ENCODE results near the gene IRF9. TPM values are rescaled to one million over a fixed set of nuclear protein-coding genes. Genes with fewer than 3 reads are reported as not detected.
A peak's percentile ranks its signal among the peaks of the same experiment; 100 is the strongest.

Gene IRF9
- polyA plus RNA-seq, 1 donor = 104 TPM

DNA sequence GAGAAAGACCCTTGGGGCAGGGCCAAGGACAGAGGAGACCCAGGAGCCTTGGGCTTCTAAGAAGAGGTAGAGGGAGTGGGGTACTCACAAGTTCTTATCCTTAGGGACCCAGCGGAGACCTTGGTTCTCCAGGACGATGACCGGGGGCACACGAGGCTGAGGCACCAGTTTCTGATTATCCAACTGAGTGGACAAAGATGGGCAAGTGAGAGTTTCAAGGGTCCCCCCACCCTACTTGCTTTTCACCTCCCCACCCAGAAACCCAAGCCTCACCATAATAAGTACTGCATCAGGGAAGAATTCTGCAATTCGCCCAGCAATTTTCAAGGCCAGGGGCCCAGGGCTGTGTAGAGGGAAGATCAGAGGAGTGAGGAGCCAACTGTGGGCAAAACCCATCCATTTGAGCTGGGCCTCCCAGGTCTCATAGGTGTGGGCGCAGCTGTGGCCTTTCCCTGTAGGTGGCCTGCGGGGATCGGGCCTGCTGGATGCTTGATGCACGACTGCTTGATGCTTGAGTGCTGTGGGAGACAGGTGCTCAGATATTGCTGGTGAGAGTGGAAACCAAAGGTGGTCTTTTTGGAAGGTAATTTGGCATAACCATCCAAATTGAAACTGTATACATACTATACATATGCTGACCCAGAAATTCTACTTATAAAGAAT is 21.7 kb upstream of the IRF9 start:
- WGBS (ENCODE audit: insufficient coverage, low lambda C conversion rate) = no CpG with 5 or more reads among the region's 9 CpGs
- peaks cover 52% of the 10 kb centered on the region for H3K4me1 ChIP-seq (ENCODE audit: control insufficient read depth, insufficient read depth, low read length)
- no peak for DNase-seq
- H3K4me3 ChIP-seq (ENCODE audit: low read length) = no peak overlapping the region
- no peaks in the 10 kb centered on the region for H3K9me3 ChIP-seq (ENCODE audit: control insufficient read depth, low read depth, low read length)
- no peak overlapping the region for H3K27ac ChIP-seq (ENCODE audit: low read length)
- H3K27me3 ChIP-seq (ENCODE audit: control insufficient read depth, insufficient read depth, low read length) = no peaks in the 10 kb centered on the region
- H3K36me3 ChIP-seq (ENCODE audit: control insufficient read depth, insufficient read depth, low read length) = peaks cover 38% of the 10 kb centered on the region

- H3K27ac ChIP-seq (ENCODE audit: low read length) = peak within 1 kb of the TSS; percentile 95
- H3K27me3 ChIP-seq (ENCODE audit: control insufficient read depth, insufficient read depth, low read length) = no peaks in the 10 kb centered on the region
- peaks cover 40% of the 10 kb centered on the region for H3K36me3 ChIP-seq (ENCODE audit: control insufficient read depth, insufficient read depth, low read length)
- H3K4me3 ChIP-seq (ENCODE audit: low read length) = peak within 1 kb of the TSS; percentile 91
- H3K4me1 ChIP-seq (ENCODE audit: control insufficient read depth, insufficient read depth, low read length) = peaks cover 62% of the 10 kb centered on the region
- no peaks in the 10 kb centered on the region for H3K9me3 ChIP-seq (ENCODE audit: control insufficient read depth, low read depth, low read length)
- WGBS (ENCODE audit: insufficient coverage, low lambda C conversion rate) = no CpG with 5 or more reads among the region's 65 CpGs
- peak; percentile 99 to 100 for DNase-seq
Measured at GRCh38 chr14:24141097-24141880, 19.8 kb upstream of the IRF9 start, which contains the start of gene EMC9. Gene EMC9, minus strand, starts transcription at chr14:24141591. Its CDS starts 287 bp downstream, at chr14:24141304.

GRCh38 chr14:24143511-24143910 is 17.6 kb upstream of the IRF9 start:
- DNase-seq = no peak
- H3K27me3 ChIP-seq (ENCODE audit: control insufficient read depth, insufficient read depth, low read length) = no peaks in the 10 kb centered on the region
- peaks cover 28% of the 10 kb centered on the region for H3K36me3 ChIP-seq (ENCODE audit: control insufficient read depth, insufficient read depth, low read length)
- peaks cover 52% of the 10 kb centered on the region for H3K4me1 ChIP-seq (ENCODE audit: control insufficient read depth, insufficient read depth, low read length)
- no CpG with 5 or more reads among the region's 2 CpGs for WGBS (ENCODE audit: insufficient coverage, low lambda C conversion rate)
- H3K27ac ChIP-seq (ENCODE audit: low read length) = no peak overlapping the region
- H3K9me3 ChIP-seq (ENCODE audit: control insufficient read depth, low read depth, low read length) = no peaks in the 10 kb centered on the region
- H3K4me3 ChIP-seq (ENCODE audit: low read length) = no peak overlapping the region

GRCh38 chr14:24144451-24144850 is 16.6 kb upstream of the IRF9 start:
- Histone ChIP-seq H3K27me3 (ENCODE audit: control insufficient read depth, insufficient read depth, low read length) (no peaks in the 10 kb centered on the region), H3K36me3 (ENCODE audit: control insufficient read depth, insufficient read depth, low read length) (peaks cover 26% of the 10 kb centered on the region), H3K9me3 (ENCODE audit: control insufficient read depth, low read depth, low read length) (no peaks in the 10 kb centered on the region), H3K4me1 (ENCODE audit: control insufficient read depth, insufficient read depth, low read length) (peaks cover 46% of the 10 kb centered on the region), H3K27ac (ENCODE audit: low read length) (no peak overlapping the region), H3K4me3 (ENCODE audit: low read length) (no peak overlapping the region)
- WGBS (ENCODE audit: insufficient coverage, low lambda C conversion rate) = no CpG with 5 or more reads among the region's 1 CpG
- no peak for DNase-seq

DNA sequence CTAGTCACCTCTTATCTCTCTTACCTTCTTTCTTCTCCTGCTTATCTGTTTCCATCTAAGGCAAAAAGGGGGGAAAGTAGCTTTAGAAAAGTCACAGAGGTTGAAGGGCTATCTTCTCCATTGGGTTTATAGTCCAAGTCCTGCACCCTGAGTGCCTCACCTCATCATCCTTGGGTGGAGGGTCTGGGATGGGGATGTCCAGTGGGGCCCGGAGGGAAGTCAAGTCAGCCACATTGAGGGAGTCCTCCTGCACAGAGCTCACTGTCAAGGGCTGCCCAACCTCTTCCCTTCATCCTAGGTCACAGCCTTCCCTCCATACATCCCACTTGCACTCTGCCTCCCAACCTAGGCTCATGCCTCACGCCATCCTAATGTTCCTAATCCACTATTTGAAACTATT is 15.8 kb upstream of the IRF9 start:
- Histone ChIP-seq H3K27me3 (ENCODE audit: control insufficient read depth, insufficient read depth, low read length) (no peaks in the 10 kb centered on the region), H3K27ac (ENCODE audit: low read length) (peak overlapping the region; percentile 88), H3K36me3 (ENCODE audit: control insufficient read depth, insufficient read depth, low read length) (peaks cover 30% of the 10 kb centered on the region), H3K9me3 (ENCODE audit: control insufficient read depth, low read depth, low read length) (no peaks in the 10 kb centered on the region), H3K4me3 (ENCODE audit: low read length) (peak overlapping the region; percentile 83), H3K4me1 (ENCODE audit: control insufficient read depth, insufficient read depth, low read length) (peaks cover 43% of the 10 kb centered on the region)
- no peak for DNase-seq
- WGBS (ENCODE audit: insufficient coverage, low lambda C conversion rate) = no CpG with 5 or more reads among the region's 2 CpGs

DNA sequence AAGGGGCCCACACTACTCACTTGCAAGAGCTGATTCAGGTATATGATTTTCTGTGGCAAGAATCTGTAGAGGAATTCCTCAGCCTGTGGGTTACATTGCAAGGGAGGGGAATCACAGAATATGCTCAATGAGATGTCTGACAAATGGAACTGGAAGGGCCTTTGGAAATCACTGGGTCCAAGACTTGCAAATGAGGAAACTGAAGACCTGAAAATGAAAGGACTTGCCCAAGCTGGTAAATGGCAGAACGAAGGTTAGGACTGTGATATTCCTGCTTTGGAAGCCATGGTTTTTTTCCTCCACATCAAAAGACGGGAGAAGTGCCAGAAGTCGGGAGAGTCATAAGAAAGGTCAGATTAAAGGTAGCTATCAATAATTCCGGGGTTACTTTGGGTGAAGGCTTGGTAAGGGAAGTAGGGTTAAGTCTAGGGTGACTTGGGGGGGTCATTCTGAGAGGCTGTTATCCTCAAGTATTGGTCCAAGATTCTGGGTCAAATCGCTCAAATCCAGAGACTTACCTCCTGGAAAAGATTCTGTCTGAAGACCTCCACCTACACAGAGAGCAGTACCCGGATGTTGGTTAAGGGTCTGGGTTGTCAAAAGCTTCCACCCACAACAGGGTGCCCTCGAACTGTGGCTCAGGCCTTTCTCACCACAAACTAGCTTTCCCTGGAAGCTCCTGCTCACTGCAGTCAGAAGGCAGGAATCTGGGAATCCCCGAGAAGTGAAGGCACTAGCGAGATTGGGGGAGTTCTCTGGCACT is 15.2 kb upstream of the IRF9 start:
- Histone ChIP-seq H3K9me3 (ENCODE audit: control insufficient read depth, low read depth, low read length) (no peaks in the 10 kb centered on the region), H3K27ac (ENCODE audit: low read length) (peak overlapping the region; percentile 88), H3K36me3 (ENCODE audit: control insufficient read depth, insufficient read depth, low read length) (peaks cover 37% of the 10 kb centered on the region), H3K4me3 (ENCODE audit: low read length) (peak overlapping the region; percentile 83), H3K4me1 (ENCODE audit: control insufficient read depth, insufficient read depth, low read length) (peaks cover 43% of the 10 kb centered on the region), H3K27me3 (ENCODE audit: control insufficient read depth, insufficient read depth, low read length) (no peaks in the 10 kb centered on the region)
- no CpG with 5 or more reads among the region's 9 CpGs for WGBS (ENCODE audit: insufficient coverage, low lambda C conversion rate)
- DNase-seq = no peak

DNA sequence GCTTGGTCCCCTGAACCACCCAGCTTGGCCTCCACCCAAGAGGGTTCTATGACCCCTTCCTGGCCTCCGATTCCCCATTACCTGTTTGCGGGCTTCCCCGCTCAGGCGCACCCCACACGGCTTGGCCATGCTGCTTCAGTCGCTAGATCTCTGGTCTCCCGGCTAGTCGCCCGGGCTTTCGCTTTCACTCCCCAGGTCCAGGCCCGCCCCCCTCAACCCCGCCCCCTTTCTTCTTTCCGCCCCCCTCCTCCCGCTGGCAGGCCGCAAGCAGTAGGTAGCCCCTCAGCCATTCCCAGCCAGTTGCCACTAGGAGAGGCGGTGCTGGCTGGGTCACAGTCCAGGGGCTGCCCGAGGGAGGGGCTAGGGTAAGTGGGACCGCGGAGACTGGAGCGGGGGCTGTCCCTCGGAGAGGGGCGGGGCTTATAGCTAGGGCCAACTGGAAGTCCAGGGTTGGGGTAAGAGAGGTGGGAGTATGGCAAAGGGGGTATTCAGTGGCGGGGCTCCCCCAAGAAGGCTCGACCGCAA is 14.6 kb upstream of the IRF9 start, which contains the start of gene PSME2:
PSME2 (minus strand) TSS at position 158 of the 525 bp plus-strand sequence; CDS start at position 129, 29 bp downstream.
- peaks cover 43% of the 10 kb centered on the region for H3K36me3 ChIP-seq (ENCODE audit: control insufficient read depth, insufficient read depth, low read length)
- H3K27me3 ChIP-seq (ENCODE audit: control insufficient read depth, insufficient read depth, low read length) = no peaks in the 10 kb centered on the region
- H3K4me3 ChIP-seq (ENCODE audit: low read length) = peak within 1 kb of the TSS; percentile 83
- DNase-seq = peak; percentile 97 to 99
- no peaks in the 10 kb centered on the region for H3K9me3 ChIP-seq (ENCODE audit: control insufficient read depth, low read depth, low read length)
- H3K27ac ChIP-seq (ENCODE audit: low read length) = peak within 1 kb of the TSS; percentile 88
- WGBS (ENCODE audit: insufficient coverage, low lambda C conversion rate) = 0% methylated on average over 3 of the region's 25 CpGs
- H3K4me1 ChIP-seq (ENCODE audit: control insufficient read depth, insufficient read depth, low read length) = peaks cover 43% of the 10 kb centered on the region

DNA sequence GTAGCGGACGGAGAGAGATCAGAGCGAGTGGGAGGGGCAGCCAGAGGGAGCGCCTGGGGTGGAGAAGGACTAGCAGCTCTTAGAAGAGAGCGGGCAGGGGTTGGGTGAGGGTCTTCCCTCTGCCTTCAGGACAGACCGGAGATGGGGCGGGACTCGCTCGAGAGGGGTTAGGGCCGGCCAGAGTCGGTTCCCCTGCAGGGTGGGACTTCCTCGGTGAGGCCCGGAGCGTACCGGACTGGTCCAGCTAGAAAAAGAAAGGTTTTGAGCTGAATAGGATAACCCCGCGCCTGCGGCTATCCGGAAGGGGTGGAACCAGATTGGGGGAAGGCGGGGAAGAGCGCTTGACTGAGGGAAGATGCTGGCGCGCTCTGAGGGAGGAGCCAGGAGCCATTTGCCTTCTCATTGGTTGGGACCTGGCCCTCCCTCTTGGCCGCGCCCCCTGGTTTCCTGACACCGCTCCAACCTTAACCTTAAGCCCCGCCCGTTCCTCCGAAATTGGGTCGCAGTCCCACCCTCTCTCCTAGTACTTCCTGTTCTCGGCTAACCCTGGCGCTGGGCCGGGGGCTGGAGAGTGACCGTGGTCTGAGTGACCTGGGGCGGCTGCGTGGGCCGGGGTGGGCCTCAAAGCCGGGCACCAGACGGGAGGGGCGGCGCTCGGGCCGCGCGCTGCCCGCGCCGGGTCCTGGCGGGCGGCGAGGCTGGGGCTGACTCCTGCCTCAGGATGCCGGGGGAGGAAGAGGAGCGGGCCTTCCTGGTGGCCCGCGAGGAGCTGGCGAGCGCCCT is 13.9 kb upstream of the IRF9 start, which contains the start of gene RNF31:
RNF31 (plus strand) TSS at position 521 of the 783 bp plus-strand sequence; CDS start at position 722, 201 bp downstream.
- H3K4me1 ChIP-seq (ENCODE audit: control insufficient read depth, insufficient read depth, low read length) = peaks cover 42% of the 10 kb centered on the region
- DNase-seq = peak; percentile 97 to 98
- peak within 1 kb of the TSS; percentile 88 for H3K27ac ChIP-seq (ENCODE audit: low read length)
- no peaks in the 10 kb centered on the region for H3K27me3 ChIP-seq (ENCODE audit: control insufficient read depth, insufficient read depth, low read length)
- no CpG with 5 or more reads among the region's 57 CpGs for WGBS (ENCODE audit: insufficient coverage, low lambda C conversion rate)
- H3K4me3 ChIP-seq (ENCODE audit: low read length) = peak within 1 kb of the TSS; percentile 83
- no peaks in the 10 kb centered on the region for H3K9me3 ChIP-seq (ENCODE audit: control insufficient read depth, low read depth, low read length)
- H3K36me3 ChIP-seq (ENCODE audit: control insufficient read depth, insufficient read depth, low read length) = peaks cover 50% of the 10 kb centered on the region

GRCh38 chr14:24147761-24148428 is 13.2 kb upstream of the IRF9 start:
- Histone ChIP-seq H3K36me3 (ENCODE audit: control insufficient read depth, insufficient read depth, low read length) (peaks cover 56% of the 10 kb centered on the region), H3K4me1 (ENCODE audit: control insufficient read depth, insufficient read depth, low read length) (peaks cover 36% of the 10 kb centered on the region), H3K4me3 (ENCODE audit: low read length) (peak overlapping the region; percentile 83), H3K27me3 (ENCODE audit: control insufficient read depth, insufficient read depth, low read length) (no peaks in the 10 kb centered on the region), H3K27ac (ENCODE audit: low read length) (no peak overlapping the region), H3K9me3 (ENCODE audit: control insufficient read depth, low read depth, low read length) (no peaks in the 10 kb centered on the region)
- WGBS (ENCODE audit: insufficient coverage, low lambda C conversion rate) = no CpG with 5 or more reads among the region's 29 CpGs
- no peak for DNase-seq
